ENCODE results near the gene ARSJ.

- TF ChIP-seq, protein P1, sequence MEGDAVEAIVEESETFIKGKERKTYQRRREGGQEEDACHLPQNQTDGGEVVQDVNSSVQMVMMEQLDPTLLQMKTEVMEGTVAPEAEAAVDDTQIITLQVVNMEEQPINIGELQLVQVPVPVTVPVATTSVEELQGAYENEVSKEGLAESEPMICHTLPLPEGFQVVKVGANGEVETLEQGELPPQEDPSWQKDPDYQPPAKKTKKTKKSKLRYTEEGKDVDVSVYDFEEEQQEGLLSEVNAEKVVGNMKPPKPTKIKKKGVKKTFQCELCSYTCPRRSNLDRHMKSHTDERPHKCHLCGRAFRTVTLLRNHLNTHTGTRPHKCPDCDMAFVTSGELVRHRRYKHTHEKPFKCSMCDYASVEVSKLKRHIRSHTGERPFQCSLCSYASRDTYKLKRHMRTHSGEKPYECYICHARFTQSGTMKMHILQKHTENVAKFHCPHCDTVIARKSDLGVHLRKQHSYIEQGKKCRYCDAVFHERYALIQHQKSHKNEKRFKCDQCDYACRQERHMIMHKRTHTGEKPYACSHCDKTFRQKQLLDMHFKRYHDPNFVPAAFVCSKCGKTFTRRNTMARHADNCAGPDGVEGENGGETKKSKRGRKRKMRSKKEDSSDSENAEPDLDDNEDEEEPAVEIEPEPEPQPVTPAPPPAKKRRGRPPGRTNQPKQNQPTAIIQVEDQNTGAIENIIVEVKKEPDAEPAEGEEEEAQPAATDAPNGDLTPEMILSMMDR (IDR thresholded peaks at IDR 0.05; ENCODE audit: low read length), result no peak
- TF ChIP-seq EZH2 (IDR thresholded peaks at IDR 0.05; ENCODE audit: borderline replicate concordance, low read length), result no peak
Observed at GRCh38 chr4:113953888-113954287, 25.6 kb downstream of the ARSJ start.
